ENCODE measurements around the gene PACSIN1.
"Not testable (repeated sequence)": the region's sequence is repeated elsewhere in the genome, so short reads cannot be mapped to it uniquely, and the experiment has no call there.

The PACSIN1 gene

DNA sequence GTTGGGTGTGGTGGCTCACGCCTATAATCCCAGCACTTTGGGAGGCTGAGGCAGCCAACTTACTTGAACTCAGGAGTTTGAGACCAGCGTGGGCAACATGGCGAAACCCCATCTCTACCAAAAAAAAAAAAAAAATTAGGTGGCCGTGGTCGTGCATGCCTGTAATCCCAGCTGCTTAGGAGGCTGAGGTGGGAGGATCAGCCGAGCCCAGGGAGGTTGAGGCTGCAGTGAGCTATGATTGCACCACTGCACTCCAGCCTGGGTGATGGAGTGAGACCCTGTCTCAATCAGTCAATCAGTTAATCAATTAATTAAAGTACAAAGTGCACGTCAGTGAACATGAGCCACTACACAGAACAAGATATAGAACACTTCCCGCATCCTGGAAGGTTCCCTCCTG is 21.0 kb downstream of the PACSIN1 start:
- H3K4me3 ChIP-seq (ENCODE audit: low read length in 2 of 2); H3K23ac ChIP-seq (ENCODE audit: low read depth, low read length, poor library complexity); H3K36me3 ChIP-seq (replicated peaks in 1 of 2; ENCODE audit: control insufficient read depth in 2 of 2, insufficient read depth in 2 of 2, low read length in 2 of 2); H2BK120ac ChIP-seq (ENCODE audit: low read depth, low read length); H3K9ac ChIP-seq (ENCODE audit: low read depth, low read length, poor library complexity); H3K14ac ChIP-seq (ENCODE audit: low read length); H2BK12ac ChIP-seq (ENCODE audit: low read length); H3K4me1 ChIP-seq (ENCODE audit: control insufficient read depth in 2 of 2, insufficient read depth in 1 of 2, low read depth in 1 of 2, low read length in 2 of 2); H2BK5ac ChIP-seq (ENCODE audit: low read length); DNase-seq (ENCODE audit: low spot score); H2AFZ ChIP-seq (ENCODE audit: low read length); H3K4me2 ChIP-seq (ENCODE audit: insufficient read depth, low read length, poor library complexity, severe bottlenecking); H2AK5ac ChIP-seq (ENCODE audit: low read depth, low read length); H2BK15ac ChIP-seq (ENCODE audit: low read length); H3K27ac ChIP-seq (replicated peaks; ENCODE audit: low read length); H3K4ac ChIP-seq (ENCODE audit: low read length); H3K79me1 ChIP-seq (ENCODE audit: low read depth, low read length); H3K9me3 ChIP-seq (replicated peaks in 1 of 2; ENCODE audit: control insufficient read depth in 2 of 2, insufficient read depth in 1 of 2, low read depth in 1 of 2, low read length in 2 of 2); H3K18ac ChIP-seq (ENCODE audit: low read length); H4K91ac ChIP-seq (ENCODE audit: low read depth, low read length, poor library complexity); H4K8ac ChIP-seq (ENCODE audit: low read depth, low read length): not testable (repeated sequence)
- H3K27me3 ChIP-seq (ENCODE audit: control insufficient read depth in 3 of 3, insufficient read depth in 3 of 3, low read depth in 1 of 3, low read length in 3 of 3): peaks cover 0 to 30% (median 1%) of the 10 kb centered on the region in 3 experiments
- WGBS, 2 donors (ENCODE audit: extremely low coverage in 2 of 2, insufficient read length in 2 of 2, insufficient replicate concordance in 1 of 2): no CpG with 5 or more reads among the region's 8 CpGs

DNA sequence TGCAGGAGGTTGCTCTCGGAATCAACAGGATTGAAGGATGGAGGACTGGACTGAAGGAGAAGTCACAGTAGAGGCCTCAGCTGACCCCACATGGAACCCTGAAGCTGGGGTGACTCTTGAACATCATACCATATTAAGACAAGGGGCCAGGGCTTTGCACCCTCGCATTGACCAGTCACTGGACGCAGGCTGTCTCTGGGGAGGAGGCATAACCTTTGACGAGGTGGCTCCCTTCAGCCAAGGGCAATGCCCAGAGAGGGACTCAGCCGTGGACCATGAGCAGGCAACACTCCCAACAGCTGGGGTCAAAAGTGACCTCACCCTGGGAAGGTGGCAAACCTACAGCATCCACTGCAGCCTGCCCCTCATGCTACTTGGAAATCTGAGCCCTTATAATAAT is 21.7 kb downstream of the PACSIN1 start:
- Histone ChIP-seq H3K9ac (ENCODE audit: low read depth, low read length, poor library complexity) (no peak overlapping the region), H3K18ac (ENCODE audit: low read length) (no peak overlapping the region), H3K23ac (ENCODE audit: low read depth, low read length, poor library complexity) (no peak overlapping the region), H2BK120ac (ENCODE audit: low read depth, low read length) (no peak overlapping the region), H4K91ac (ENCODE audit: low read depth, low read length, poor library complexity) (no peak overlapping the region), H3K79me1 (ENCODE audit: low read depth, low read length) (no peaks in the 10 kb centered on the region), H2AK5ac (ENCODE audit: low read depth, low read length) (no peak overlapping the region), H3K9me3 (replicated peaks in 1 of 2; ENCODE audit: control insufficient read depth in 2 of 2, insufficient read depth in 1 of 2, low read depth in 1 of 2, low read length in 2 of 2) (no peaks in the 10 kb centered on the region), H2BK12ac (ENCODE audit: low read length) (no peak overlapping the region), H3K4me3 (ENCODE audit: low read length in 2 of 2) (no peak overlapping the region), H2BK5ac (ENCODE audit: low read length) (no peak overlapping the region), H3K27ac (replicated peaks; ENCODE audit: low read length) (no peak overlapping the region), H3K36me3 (replicated peaks in 1 of 2; ENCODE audit: control insufficient read depth in 2 of 2, insufficient read depth in 2 of 2, low read length in 2 of 2) (no peaks in the 10 kb centered on the region), H3K4ac (ENCODE audit: low read length) (no peak overlapping the region), H3K14ac (ENCODE audit: low read length) (no peak overlapping the region), H3K27me3 (ENCODE audit: control insufficient read depth in 3 of 3, insufficient read depth in 3 of 3, low read depth in 1 of 3, low read length in 3 of 3) (peaks cover 0 to 30% (median 1%) of the 10 kb centered on the region in 3 experiments), H2AFZ (ENCODE audit: low read length) (no peak overlapping the region), H4K8ac (ENCODE audit: low read depth, low read length) (no peak overlapping the region), H2BK15ac (ENCODE audit: low read length) (no peak overlapping the region), H3K4me2 (ENCODE audit: insufficient read depth, low read length, poor library complexity, severe bottlenecking) (no peak overlapping the region), H3K4me1 (ENCODE audit: control insufficient read depth in 2 of 2, insufficient read depth in 1 of 2, low read depth in 1 of 2, low read length in 2 of 2) (peaks cover 2 to 9% of the 10 kb centered on the region in 2 donors)
- WGBS, 2 donors (ENCODE audit: extremely low coverage in 2 of 2, insufficient read length in 2 of 2, insufficient replicate concordance in 1 of 2): no CpG with 5 or more reads among the region's 5 CpGs
- DNase-seq (ENCODE audit: low spot score): no peak

DNA sequence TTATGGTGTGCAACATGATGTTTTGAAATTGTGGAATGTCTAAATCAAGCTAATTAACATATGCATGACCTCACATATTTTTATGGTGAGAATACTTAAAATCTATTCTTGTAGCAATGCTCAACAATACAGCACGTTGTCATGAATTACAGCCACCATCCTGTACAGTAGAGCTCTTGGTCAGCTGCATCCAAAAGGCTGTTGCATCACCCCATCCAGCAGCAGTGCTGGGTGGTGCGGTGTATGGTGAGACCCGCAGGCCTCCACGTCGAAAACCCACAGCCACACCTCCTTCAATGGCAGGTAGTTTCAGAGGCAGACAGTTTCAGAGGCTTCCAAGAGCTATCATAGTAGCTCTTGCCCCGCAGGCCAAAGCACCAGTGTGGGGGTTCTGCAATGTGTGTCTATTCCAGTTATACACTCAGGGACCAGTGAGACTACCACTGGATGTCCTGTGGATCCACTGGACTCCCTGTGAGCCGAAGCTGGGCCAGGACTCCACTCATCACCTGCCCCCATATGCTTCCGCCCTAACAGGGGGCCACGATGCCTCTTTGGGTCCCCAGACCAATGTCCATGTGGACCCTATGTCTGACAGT is 23.4 kb downstream of the PACSIN1 start:
- Histone ChIP-seq H3K4ac (ENCODE audit: low read length) (no peak overlapping the region), H3K4me1 (ENCODE audit: control insufficient read depth in 2 of 2, insufficient read depth in 1 of 2, low read depth in 1 of 2, low read length in 2 of 2) (peaks cover 2 to 9% of the 10 kb centered on the region in 2 donors), H3K14ac (ENCODE audit: low read length) (no peak overlapping the region), H2AFZ (ENCODE audit: low read length) (no peak overlapping the region), H2BK15ac (ENCODE audit: low read length) (no peak overlapping the region), H3K36me3 (replicated peaks in 1 of 2; ENCODE audit: control insufficient read depth in 2 of 2, insufficient read depth in 2 of 2, low read length in 2 of 2) (no peaks in the 10 kb centered on the region), H4K8ac (ENCODE audit: low read depth, low read length) (no peak overlapping the region), H3K27me3 (ENCODE audit: control insufficient read depth in 3 of 3, insufficient read depth in 3 of 3, low read depth in 1 of 3, low read length in 3 of 3) (peaks cover 0 to 40% (median 1%) of the 10 kb centered on the region in 3 experiments), H4K91ac (ENCODE audit: low read depth, low read length, poor library complexity) (no peak overlapping the region), H3K27ac (replicated peaks; ENCODE audit: low read length) (no peak overlapping the region), H2BK120ac (ENCODE audit: low read depth, low read length) (no peak overlapping the region), H3K4me2 (ENCODE audit: insufficient read depth, low read length, poor library complexity, severe bottlenecking) (no peak overlapping the region), H2AK5ac (ENCODE audit: low read depth, low read length) (no peak overlapping the region), H3K79me1 (ENCODE audit: low read depth, low read length) (no peaks in the 10 kb centered on the region), H2BK5ac (ENCODE audit: low read length) (no peak overlapping the region), H3K23ac (ENCODE audit: low read depth, low read length, poor library complexity) (no peak overlapping the region), H3K9ac (ENCODE audit: low read depth, low read length, poor library complexity) (no peak overlapping the region), H3K18ac (ENCODE audit: low read length) (no peak overlapping the region), H3K4me3 (ENCODE audit: low read length in 2 of 2) (peak overlapping the region in 1 of 2 donors; percentile 62), H3K9me3 (replicated peaks in 1 of 2; ENCODE audit: control insufficient read depth in 2 of 2, insufficient read depth in 1 of 2, low read depth in 1 of 2, low read length in 2 of 2) (no peaks in the 10 kb centered on the region), H2BK12ac (ENCODE audit: low read length) (no peak overlapping the region)
- DNase-seq (ENCODE audit: low spot score): no peak
- WGBS, 2 donors (ENCODE audit: extremely low coverage in 2 of 2, insufficient read length in 2 of 2, insufficient replicate concordance in 1 of 2): no CpG with 5 or more reads among the region's 9 CpGs

DNA sequence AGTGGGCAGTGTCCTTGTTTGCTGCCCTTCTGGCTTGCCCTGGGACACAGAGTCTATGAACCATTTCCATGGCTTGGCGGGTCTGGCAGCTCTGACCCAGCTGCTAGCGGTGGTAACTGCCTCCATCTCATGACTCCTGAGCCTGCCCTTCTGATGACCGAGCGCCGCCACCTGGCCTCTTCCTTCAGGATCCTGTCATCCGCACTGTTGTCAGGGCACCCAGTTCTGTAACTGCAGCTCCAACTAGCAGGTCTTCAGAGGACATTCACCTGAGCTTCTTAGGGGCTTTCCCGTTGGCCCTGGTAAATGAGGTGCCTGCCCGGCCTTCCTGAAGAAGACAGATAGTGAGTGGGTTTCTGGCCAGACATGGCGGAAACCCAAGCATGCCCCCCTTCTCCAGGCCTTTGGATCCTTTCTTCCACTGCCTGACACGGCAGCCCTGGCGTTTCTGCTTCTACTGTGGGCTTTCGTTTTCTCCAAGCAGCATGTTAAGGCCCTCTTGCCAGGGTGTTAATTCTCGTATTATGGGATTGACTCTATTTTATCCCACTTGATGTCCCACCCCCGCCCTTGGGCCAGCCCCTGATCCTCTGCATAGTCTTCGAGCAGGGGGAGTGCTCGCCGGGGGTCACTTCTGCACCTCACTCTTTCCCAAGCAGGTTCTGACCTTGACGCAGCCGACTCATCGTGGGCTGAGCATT is 24.7 kb downstream of the PACSIN1 start:
- Histone ChIP-seq H3K23ac (ENCODE audit: low read depth, low read length, poor library complexity) (no peak overlapping the region), H2BK12ac (ENCODE audit: low read length) (no peak overlapping the region), H2AFZ (ENCODE audit: low read length) (peak overlapping the region; percentile 84), H3K4me3 (ENCODE audit: low read length in 2 of 2) (no peak overlapping the region), H3K27me3 (ENCODE audit: control insufficient read depth in 3 of 3, insufficient read depth in 3 of 3, low read depth in 1 of 3, low read length in 3 of 3) (peaks cover 0 to 41% (median 1%) of the 10 kb centered on the region in 3 experiments), H3K18ac (ENCODE audit: low read length) (no peak overlapping the region), H3K4ac (ENCODE audit: low read length) (no peak overlapping the region), H3K9me3 (replicated peaks in 1 of 2; ENCODE audit: control insufficient read depth in 2 of 2, insufficient read depth in 1 of 2, low read depth in 1 of 2, low read length in 2 of 2) (no peaks in the 10 kb centered on the region), H3K79me1 (ENCODE audit: low read depth, low read length) (no peaks in the 10 kb centered on the region), H4K8ac (ENCODE audit: low read depth, low read length) (no peak overlapping the region), H3K27ac (replicated peaks; ENCODE audit: low read length) (no peak overlapping the region), H2AK5ac (ENCODE audit: low read depth, low read length) (no peak overlapping the region), H4K91ac (ENCODE audit: low read depth, low read length, poor library complexity) (no peak overlapping the region), H2BK120ac (ENCODE audit: low read depth, low read length) (no peak overlapping the region), H3K4me2 (ENCODE audit: insufficient read depth, low read length, poor library complexity, severe bottlenecking) (no peak overlapping the region), H2BK5ac (ENCODE audit: low read length) (no peak overlapping the region), H3K9ac (ENCODE audit: low read depth, low read length, poor library complexity) (no peak overlapping the region), H3K4me1 (ENCODE audit: control insufficient read depth in 2 of 2, insufficient read depth in 1 of 2, low read depth in 1 of 2, low read length in 2 of 2) (peaks cover 2 to 9% of the 10 kb centered on the region in 2 donors), H3K36me3 (replicated peaks in 1 of 2; ENCODE audit: control insufficient read depth in 2 of 2, insufficient read depth in 2 of 2, low read length in 2 of 2) (no peaks in the 10 kb centered on the region), H3K14ac (ENCODE audit: low read length) (no peak overlapping the region), H2BK15ac (ENCODE audit: low read length) (no peak overlapping the region)
- DNase-seq (ENCODE audit: low spot score): no peak
- WGBS, 2 donors (ENCODE audit: extremely low coverage in 2 of 2, insufficient read length in 2 of 2, insufficient replicate concordance in 1 of 2): no CpG with 5 or more reads among the region's 20 CpGs

All from neuronal stem cell (in vitro differentiated cells).